Mucosa of descending colon (tissue), 3 donors: ENCODE measurements around the gene KCNN3. TPM values are rescaled to one million over a fixed set of nuclear protein-coding genes. Genes with fewer than 3 reads are reported as not detected.

Experiments used
- ATAC-seq: fragments of 200-7000 bp; cut with Tn5 transposase; one replicate; pipeline ENCODE4 v1.9.1; 2020; ENCODE audit warnings: mild to moderate bottlenecking, moderate library complexity
- DNase-seq, 3 donors: peaks; one replicate each; pipeline ENCODE4 v3.0.0-alpha.2; 2020
- H3K36me3 ChIP-seq: fragments of 200-600 bp; one replicate; pipeline ENCODE4 v1.8.0; 2021; ENCODE audit warnings: low read depth, mild to moderate bottlenecking
- H3K4me1 ChIP-seq: fragments of 200-600 bp; one replicate; pipeline ENCODE4 v1.8.0; 2021; ENCODE audit warnings: low read depth, mild to moderate bottlenecking
- H3K4me3 ChIP-seq: fragments of 200-600 bp; one replicate; pipeline ENCODE4 v1.8.0; 2021; ENCODE audit warnings: mild to moderate bottlenecking
- H3K9me3 ChIP-seq: fragments of 200-600 bp; one replicate; pipeline ENCODE4 v1.8.0; 2021; ENCODE audit warnings: mild to moderate bottlenecking
- CTCF ChIP-seq: fragments of 200-600 bp; IDR thresholded peaks from one replicate; pipeline ENCODE4 v1.8.0; 2022; ENCODE audit warnings: antibody characterized with exemption, mild to moderate bottlenecking
- intact Hi-C, 2 donors: fragments of 100-400 bp; cut with DNase I in 1 of 2; cut with micrococcal nuclease in 1 of 2; formaldehyde crosslinking; loops; one replicate each; pipeline versions ENCODE4 v1.11.0 to v1.11.1; 2022; cut with DNase I, micrococcal nuclease
- total RNA-seq, 3 donors: library from RNA; stranded (reverse); fragmentation: NEBNext Ultra II Directional in 2 of 3; extraction: Animal tissue kit (Norgen Biotek cat#: 25700) in 2 of 3; gene quantifications; one replicate each; pipeline versions ENCODE4 v1.2.1 to v1.2.4, GENCODE V29; 2021 to 2023
- donor health status: DM: no; HTN: no; CAD: no; lungs with moderate emphysema.
- donor health status: DM: no; HTN: no; CAD: no.
- donor health status: DM: no; HTN: yes; CAD: no.

KCNN3 gene
- total RNA-seq, 3 donors from 2014 or later: 1.5 to 19.3 (median 2.0) TPM

- no peak for TF ChIP-seq CTCF
- no peak overlapping the region for H3K4me3 ChIP-seq
- no peak for ATAC-seq
- H3K9me3 ChIP-seq: no peaks in the 10 kb centered on the region
- no peak for DNase-seq
- intact Hi-C loops: no loop called here
- H3K36me3 ChIP-seq: no peaks in the 10 kb centered on the region
- H3K4me1 ChIP-seq: no peaks in the 10 kb centered on the region
Observed at GRCh38 chr1:154717528-154717924, 152.6 kb downstream of the KCNN3 start.

- no peak for TF ChIP-seq CTCF
- Histone ChIP-seq H3K4me3 (no peak overlapping the region), H3K9me3 (no peaks in the 10 kb centered on the region), H3K4me1 (no peaks in the 10 kb centered on the region), H3K36me3 (no peaks in the 10 kb centered on the region)
- DNase-seq (no peak), ATAC-seq (no peak)
- intact Hi-C loops: no loop called here
Observed at GRCh38 chr1:154716614-154717527, 153.2 kb downstream of the KCNN3 start.

- H3K4me3 ChIP-seq: no peak overlapping the region
- DNase-seq (peak in 1 of 3 donors; percentile 10), ATAC-seq (no peak)
- no peak for TF ChIP-seq CTCF
- intact Hi-C loops: no loop called here
- no peaks in the 10 kb centered on the region for H3K36me3 ChIP-seq
- H3K9me3 ChIP-seq: no peaks in the 10 kb centered on the region
- no peaks in the 10 kb centered on the region for H3K4me1 ChIP-seq
Observed at GRCh38 chr1:154716011-154716410, 154.1 kb downstream of the KCNN3 start.

GRCh38 chr1:154715385-154715784, 154.7 kb downstream of the KCNN3 start:
- H3K36me3 ChIP-seq: no peaks in the 10 kb centered on the region
- intact Hi-C loops: no loop called here
- no peaks in the 10 kb centered on the region for H3K4me1 ChIP-seq
- no peak for TF ChIP-seq CTCF
- H3K4me3 ChIP-seq: no peak overlapping the region
- ATAC-seq (no peak), DNase-seq (no peak)
- H3K9me3 ChIP-seq: no peaks in the 10 kb centered on the region

GRCh38 chr1:154714638-154715037, 155.4 kb downstream of the KCNN3 start:
- Histone ChIP-seq H3K4me1 (no peaks in the 10 kb centered on the region), H3K9me3 (no peaks in the 10 kb centered on the region), H3K36me3 (no peaks in the 10 kb centered on the region), H3K4me3 (no peak overlapping the region)
- ATAC-seq (peak; percentile 57), DNase-seq (peak in 1 of 3 donors; percentile 29)
- TF ChIP-seq CTCF: no peak
- intact Hi-C loops: no loop called here
